GM12873 (cell line): ENCODE data around the gene CPLX3.

ENCODE experiments used
- TF ChIP-seq, protein P1 (sequence below): IDR thresholded peaks from 2 replicates; pipeline ENCODE4 v1.5.1; 2012; ENCODE audit warnings: low read depth, mild to moderate bottlenecking, moderate library complexity, low read length, control low read depth; ENCODE audit not compliant: insufficient read depth; ENCODE audit errors: missing control alignments

CPLX3 gene

DNA sequence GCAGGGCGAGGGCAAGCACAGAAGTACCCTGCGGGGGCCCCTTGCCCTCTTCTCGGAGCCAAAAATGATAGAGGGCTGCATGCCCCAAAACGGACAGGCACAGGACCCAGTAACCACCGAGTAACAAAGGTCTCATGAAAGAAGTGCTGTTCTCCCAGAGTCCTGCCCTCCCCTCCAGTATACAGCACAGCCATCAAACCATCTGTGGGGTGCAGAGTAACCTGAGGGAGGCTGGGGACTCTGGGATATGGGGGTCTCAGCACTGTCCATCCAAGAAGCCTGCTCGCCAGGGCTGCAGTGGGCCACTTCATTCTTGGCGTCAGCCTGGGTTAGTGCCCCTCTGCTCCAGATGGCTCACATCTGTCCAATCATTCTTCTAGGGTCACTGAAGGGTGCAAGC, 10.4 kb downstream of the CPLX3 start:
- TF ChIP-seq, protein P1, sequence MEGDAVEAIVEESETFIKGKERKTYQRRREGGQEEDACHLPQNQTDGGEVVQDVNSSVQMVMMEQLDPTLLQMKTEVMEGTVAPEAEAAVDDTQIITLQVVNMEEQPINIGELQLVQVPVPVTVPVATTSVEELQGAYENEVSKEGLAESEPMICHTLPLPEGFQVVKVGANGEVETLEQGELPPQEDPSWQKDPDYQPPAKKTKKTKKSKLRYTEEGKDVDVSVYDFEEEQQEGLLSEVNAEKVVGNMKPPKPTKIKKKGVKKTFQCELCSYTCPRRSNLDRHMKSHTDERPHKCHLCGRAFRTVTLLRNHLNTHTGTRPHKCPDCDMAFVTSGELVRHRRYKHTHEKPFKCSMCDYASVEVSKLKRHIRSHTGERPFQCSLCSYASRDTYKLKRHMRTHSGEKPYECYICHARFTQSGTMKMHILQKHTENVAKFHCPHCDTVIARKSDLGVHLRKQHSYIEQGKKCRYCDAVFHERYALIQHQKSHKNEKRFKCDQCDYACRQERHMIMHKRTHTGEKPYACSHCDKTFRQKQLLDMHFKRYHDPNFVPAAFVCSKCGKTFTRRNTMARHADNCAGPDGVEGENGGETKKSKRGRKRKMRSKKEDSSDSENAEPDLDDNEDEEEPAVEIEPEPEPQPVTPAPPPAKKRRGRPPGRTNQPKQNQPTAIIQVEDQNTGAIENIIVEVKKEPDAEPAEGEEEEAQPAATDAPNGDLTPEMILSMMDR: no peak

DNA sequence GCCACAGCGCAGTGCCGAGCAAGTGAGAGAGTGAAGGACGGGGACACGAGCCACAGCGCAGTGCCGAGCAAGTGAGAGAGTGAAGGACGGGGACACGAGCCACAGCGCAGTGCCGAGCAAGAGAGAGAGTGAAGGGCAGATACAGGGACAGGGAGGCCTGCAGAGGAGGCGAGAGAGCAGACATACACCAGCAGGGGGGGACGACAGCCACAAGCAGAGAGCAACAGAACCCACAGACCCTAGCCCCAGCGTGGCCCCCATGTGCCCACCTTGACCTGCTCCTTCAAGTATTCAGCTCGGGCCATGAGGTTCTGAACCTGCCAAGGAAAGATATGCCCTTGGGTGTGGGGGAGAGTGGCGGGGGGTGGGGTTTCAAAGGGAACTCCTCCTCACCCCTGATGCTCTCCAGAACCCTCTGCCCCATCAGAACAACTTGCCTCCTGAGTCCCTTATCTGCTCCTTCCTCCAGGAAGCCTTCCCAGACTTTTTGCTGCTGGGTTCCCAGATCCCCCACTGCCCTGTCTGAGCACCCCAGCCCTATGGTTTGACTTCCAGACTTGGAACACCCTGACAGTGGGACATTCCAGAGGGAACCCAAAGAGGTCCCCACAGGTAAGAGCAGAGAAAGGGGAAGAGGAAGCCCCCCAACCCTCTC, 11.2 kb downstream of the CPLX3 start:
- TF ChIP-seq, protein P1: peak; percentile 33

DNA sequence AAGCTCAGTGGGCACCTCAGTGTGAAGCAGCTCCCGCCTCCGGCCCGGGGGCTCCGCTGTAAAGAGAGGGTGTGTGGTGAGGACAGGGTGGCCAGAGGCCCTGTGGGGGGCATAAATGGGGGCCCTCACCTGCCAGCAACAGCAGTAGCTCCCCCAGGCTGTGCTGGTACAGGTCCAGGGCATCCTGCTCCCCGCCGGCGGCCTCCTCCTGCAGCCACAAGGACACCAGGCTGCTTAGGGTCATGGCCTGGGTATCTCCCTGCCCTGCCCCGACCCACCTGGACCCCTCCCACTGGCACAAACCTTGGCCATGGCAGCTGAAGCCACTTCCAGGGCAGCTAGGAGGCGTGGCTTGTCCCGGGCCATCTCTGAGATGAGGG, 11.7 kb downstream of the CPLX3 start:
- TF ChIP-seq, protein P1: no peak

DNA sequence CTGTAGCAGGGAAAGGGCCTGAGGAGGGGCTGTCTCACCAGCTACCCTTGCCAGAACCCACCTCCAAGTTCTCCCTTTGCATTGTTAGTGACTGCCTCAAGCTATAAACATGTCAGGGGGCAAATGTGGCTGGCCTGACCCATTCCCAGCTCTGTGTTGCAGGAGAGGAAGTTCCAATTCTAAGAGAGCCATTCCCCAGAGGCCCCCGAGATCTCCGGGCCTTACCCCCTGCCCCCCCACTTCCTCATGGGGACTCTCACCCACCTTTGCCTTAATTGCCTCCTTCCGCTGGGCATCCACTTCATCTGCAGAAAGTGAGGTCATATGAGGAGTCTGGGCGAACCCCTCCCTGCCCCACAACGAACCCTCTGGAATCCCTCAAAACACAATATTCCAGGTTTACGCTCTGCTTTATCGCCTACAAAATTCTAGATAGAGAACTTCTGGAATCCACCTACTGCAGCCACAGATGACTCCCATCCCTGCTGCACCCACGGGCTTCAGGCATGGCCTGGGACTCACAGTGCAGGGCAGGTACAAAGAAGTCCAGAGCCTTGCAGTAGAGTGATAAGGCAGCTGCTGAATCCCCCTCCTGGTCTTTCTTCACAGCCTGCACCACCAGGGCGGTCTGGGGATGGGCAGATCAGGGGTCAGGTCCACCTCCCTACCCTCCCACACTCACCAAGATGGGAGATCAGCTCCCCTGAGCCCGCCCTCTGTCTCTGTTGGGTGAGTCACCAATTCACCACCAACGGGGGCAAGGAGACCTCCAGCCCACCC, 12.5 kb downstream of the CPLX3 start:
- TF ChIP-seq, protein P1: no peak

DNA sequence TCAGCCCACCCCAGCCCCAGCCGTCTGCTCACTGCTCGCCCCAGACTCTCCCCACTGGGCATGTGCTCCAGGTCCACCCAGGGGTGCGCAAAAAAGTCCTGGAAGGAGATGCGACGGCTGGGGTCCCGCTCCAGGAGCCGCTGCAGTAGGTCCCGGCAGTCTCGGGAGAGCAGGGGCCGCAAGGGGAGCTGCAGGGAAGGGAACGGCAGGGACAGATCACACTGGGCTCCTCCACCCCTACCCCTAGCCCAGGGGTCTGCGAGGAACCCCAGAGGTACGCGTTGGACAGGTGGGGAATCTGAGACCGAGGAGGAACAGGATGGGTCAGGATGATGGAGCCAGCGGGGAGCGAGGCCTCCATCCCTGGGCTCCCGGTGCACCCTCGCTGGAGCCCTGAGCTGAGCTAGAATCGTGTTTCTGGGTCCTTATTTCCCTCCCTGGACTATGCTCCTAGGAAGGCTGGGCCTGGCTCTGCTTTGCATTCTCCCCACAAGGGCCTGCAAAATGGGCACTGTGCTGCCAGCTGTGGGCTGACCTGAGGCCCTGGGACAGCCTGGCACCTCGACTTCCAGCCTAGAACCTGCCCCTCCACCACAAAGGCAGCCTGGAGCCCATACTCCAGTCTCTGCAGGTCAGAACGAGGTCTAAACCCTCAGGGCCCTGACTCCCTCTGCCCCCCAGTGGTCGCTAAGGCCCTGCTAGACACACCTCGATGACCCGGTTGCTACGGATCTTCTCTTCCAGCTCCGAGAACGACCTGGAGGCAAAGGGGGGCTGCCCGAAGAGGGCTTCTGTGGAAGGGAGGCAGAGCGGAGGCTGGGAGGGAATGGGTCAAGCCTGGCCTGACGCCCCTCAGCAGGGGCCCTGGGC, 13.3 kb downstream of the CPLX3 start:
- TF ChIP-seq, protein P1: peak; percentile 40

DNA sequence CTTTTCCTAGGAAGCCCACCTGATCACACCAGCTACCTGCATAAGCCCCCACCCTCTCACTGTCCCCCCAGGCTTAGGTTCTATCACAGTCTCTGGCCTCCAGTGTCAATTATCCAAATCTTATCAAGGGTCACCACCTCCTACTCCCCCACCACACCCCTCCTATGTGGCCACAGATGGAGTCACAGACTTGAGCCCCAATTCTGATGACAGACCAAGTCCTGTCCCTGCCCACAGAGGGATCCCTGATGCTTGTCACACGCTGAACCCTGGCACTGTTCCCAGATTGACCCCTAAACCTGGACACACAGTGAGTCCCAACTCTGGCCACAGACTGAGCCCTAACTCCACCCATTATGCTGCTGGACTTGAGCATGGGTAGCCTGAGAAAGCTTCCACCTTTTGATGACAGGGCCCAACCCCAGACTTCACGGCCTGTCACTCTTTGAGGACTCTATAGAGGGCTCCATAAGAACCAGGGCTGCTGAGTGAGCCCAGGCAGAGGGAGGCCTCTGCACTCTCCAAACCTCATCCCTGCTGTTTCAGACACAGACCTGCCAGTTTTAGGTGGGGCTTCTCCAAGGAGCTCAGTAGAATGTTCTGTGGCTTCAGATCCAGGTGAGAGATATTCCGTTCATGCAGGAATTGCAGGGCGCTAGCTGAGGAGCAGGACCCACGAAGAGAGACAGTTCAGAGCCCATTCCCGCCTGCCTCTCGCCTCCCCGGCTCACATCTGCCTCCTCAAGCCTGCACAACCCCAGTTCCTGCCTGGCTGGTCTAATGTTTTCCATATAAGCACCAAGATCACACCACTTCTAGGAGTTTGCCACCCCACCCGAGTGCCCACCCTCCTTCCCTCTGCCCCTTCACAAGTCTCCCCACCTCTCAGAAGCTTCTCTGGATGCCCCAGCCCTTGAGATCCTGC, 14.7 kb downstream of the CPLX3 start:
- TF ChIP-seq, protein P1: no peak
